GM18508 (cell line): Measurements from ENCODE around the gene DDX20.

ENCODE experiments used
- ATAC-seq: cut with Tn5 transposase; IDR thresholded peaks from one replicate; pipeline ENCODE4 v1.9.1; 2021; ENCODE audit warnings: moderate number of reproducible peaks; ENCODE audit not compliant: insufficient read depth, unreplicated experiment

DDX20 gene

GRCh38 chr1:111745675-111746613 lies 9.8 kb upstream of the DDX20 start:
- ATAC-seq = no peak

DNA sequence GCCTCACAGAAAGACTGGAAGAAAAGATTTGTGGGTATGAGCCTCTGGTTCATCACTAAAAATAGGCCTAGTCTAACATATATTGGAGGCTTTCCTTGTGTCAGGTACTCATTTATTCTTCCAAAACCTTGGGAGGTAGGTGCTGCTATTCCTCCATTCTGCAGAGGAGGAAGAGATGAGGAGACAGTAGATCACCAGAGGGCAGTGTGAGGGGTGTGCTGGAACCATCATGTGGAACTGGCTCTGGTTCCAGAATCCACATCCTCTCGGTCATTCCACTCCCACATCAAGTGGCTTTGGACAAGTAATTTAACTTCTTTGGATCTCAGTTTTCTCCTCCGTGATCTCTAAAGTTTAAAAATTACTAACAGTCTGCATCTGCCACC lies 9.1 kb upstream of the DDX20 start:
- no peak for ATAC-seq

GRCh38 chr1:111747282-111747734 lies 8.4 kb upstream of the DDX20 start:
- no peak for ATAC-seq

DNA sequence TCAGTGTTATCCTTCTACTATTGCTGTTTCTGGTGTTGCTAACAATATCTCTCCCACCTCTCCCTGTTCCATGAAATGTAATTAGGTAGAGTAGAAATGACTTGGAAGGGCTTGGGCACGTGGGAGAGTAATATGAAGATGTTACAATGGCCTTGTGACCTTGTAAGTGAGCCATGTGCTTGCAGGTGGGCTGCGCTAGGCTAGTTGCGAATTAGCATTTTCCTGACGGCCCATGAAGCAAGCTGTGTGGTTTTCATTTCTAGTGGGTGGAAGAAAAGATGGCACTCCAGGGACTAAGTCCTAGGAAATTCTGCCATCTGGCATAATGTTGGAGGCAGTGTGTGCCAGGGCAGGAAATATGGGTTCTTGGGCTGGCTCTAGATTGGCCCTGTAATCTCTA lies 7.8 kb upstream of the DDX20 start:
- no peak for ATAC-seq

DNA sequence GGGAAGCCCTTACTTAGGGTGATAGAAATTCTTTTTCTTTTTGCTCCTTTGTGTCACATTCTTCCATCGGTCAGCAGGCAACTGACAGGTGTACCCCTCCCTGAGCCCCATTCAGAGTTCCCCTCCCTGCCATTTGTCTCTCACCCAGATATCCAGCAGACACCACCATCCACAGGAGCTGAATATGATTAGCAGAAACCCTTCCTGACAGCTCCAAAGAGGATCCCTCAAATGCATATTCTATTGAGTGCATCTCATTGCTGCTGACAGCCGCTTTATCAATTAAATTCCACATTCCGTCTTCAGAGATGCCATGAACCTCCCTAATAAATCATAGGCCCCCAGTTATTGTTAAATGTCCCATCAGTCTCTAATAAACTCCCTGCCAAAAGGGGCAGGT lies 6.1 kb upstream of the DDX20 start:
- no peak for ATAC-seq

DNA sequence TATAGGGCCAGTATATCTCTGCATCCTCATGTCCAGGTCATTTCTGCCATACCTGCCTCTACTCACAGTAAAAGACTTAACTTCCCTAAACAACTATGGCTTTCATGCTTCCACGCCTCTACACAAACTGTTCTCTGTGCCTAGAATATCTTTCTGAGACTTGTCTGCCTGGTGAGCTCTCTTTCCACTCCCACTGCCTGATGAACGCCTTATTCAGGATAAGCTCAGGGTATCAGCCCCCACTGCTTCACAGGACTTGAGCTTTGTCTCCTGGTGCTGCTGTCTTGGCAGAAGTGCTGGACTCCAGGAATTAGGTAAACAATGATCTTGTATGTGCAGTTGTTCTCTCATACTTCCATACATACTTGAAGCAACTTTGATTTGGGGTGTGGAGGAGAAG lies 4.8 kb upstream of the DDX20 start:
- no peak for ATAC-seq

DNA sequence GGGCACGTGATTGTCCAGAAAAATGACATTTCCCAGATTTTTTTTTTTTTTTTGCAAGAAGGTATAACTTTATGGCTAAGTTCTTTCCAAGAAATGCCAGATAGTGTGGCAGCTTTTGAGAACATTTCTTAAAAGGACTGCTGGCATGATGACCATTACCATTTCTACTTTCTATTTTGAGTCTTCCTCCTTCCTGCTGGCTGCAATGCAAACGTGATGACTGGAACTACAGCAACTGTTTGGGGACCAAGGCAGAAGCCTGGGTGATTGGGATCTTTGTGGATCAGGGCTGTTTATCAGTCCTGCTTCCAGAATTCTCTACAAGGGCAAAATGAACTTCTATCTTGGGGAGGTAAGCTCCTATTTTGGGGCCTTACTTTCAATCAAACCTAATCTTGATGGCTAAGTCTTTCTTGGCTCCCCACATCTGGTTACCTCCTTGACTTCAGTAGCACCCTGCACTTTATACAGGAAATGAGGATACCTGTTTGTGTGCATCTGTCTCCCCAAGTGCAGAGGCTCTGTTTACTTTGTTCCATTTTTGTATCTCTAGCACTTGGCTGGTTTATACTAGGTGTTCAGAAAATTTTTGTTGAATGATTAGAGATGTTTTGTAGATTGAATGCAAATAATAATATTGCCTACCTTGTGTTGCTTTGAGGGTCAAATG lies 3.7 kb upstream of the DDX20 start:
- ATAC-seq = no peak

DNA sequence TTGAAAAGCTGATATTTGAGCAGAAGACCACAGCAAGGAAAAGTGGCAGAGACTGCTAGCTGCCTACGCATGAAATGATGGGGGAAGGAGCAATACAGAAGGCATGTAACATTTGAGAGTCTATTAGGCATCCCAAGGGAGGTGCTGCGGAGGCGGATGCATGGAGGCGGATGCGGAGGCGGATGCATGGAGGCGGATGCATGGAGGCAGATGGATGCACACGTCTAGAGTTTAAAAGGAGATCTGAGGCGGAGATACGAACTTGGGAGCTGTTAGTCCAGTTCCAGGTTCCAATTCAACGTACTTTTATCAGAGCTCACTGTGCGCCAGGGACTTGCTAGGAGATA lies 744 bp upstream of the DDX20 start:
- no peak for ATAC-seq

- ATAC-seq = no peak
Observed at GRCh38 chr1:111756124-111756513, 418 bp downstream of the DDX20 start.

- no peak for ATAC-seq
Observed at GRCh38 chr1:111758373-111758772, 2.7 kb downstream of the DDX20 start.

- no peak for ATAC-seq
Observed at GRCh38 chr1:111761717-111762116, 6.0 kb downstream of the DDX20 start.

- no peak for ATAC-seq
Observed at GRCh38 chr1:111762332-111762731, 6.6 kb downstream of the DDX20 start.

DNA sequence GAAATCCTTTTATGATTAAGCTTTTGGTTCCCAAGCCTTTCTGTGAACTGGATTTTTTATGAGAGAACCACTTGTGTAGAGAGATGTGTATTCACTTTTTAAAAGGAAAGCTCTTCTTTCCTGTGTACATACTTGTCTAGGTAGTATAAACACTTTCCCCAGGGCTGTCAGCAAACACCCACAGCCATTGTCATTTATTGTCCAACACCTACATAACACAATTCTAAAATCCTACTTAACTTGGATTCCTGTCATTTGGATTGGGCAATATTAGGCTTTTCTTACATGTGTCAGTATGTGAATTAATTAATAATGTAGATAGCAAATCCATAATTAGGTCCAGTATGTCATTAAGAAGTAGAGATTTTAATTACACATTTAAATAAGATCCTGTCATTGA lies 12.3 kb downstream of the DDX20 start:
- no peak for ATAC-seq

- ATAC-seq = no peak
Observed at GRCh38 chr1:111768625-111769024, 12.9 kb downstream of the DDX20 start.

DNA sequence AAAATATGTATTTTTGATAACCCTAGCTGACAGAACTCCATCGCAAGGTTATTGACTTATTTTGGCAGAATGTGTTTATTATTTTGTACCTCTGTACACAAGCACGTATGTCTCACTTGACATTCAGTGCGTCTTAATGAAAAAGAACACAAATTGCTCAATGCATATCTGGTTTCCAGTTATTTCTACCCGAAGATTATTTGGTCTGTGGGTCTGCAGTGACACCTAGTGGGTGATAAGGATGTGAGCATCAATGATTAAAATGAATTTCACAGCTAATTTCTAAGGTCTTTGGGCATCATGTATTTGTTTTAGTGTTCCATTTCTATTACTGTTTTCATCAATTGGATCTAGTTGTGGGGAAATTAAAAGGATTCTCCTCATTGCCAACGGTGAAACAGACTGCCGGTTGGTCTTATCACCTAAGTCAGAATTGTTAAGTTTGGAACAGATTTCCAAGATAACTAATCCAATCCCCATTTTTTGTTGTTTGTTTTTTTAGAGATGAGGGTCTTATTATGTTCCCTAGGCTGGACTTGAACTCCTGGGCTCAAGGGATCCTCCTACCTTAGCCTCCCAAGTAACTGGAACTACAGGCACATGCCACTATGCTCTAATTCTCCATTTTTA lies 13.9 kb downstream of the DDX20 start:
- no peak for ATAC-seq

DNA sequence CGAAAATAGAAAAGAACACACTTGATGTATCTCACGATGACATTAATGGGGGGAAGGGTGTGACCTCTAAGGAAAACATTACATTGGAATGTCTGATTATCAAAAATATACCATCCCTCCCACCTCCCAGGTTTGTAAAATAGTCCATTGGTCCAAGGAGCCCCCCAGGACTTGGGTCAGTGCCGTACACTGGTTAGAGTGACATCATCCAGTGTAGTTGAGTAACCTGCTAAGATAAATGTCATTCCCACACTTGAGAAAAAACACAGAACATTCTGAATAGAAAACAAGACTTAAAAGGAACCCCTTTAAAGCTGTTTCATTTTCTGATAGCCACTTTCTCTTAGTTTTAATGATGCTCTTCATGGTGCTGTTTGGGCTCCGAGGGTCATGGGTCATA lies 15.2 kb downstream of the DDX20 start:
- no peak for ATAC-seq

- no peak for ATAC-seq
Observed at GRCh38 chr1:111775966-111776365, 20.3 kb downstream of the DDX20 start.

DNA sequence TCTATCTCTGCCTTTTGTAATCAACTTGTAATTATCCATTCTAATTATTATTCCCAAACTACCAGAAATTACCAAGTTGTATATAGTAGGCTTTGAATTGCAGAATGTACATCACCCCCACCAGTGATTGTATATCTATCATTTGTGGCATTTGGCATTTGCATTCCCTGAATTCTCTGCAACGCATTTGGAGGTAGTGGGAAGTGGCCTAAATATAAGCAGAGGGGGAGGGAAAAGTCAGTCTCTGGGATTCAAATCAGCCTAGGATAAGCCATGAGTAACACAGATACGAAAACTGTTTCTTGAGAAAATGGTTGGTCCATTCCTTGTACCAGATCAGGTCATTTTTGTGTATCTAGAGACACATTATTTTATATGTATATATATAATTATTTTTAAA lies 20.7 kb downstream of the DDX20 start:
- no peak for ATAC-seq

- ATAC-seq = no peak
Observed at GRCh38 chr1:111776861-111777260, 21.2 kb downstream of the DDX20 start.

- ATAC-seq = no peak
Observed at GRCh38 chr1:111777301-111777700, 21.6 kb downstream of the DDX20 start.

DNA sequence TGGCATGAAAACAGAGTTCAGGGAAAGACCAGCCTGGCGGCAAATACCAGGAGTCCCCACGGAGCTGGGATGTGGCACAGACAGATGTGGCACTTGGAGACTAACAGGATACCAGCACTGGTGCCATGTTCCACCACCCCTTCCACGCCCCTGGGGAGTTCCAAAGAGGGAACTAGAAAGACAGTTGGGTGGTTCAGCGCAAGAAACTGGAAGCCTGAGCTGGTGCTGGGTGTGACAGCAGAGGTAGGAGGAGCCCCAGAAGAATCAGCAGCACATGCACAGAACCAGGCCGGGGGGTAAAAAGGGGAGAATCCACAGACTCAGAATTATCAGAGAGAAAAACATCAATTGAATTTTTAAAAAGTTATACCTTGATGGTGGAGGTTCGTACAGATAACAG lies 22.4 kb downstream of the DDX20 start:
- ATAC-seq = no peak
